ENCODE data around the gene FOXF1. TPM values are rescaled to one million over a fixed set of nuclear protein-coding genes. Genes with fewer than 3 reads are reported as not detected.

FOXF1 gene
- total and polyA plus RNA-seq, 2 donors (not counting 1 experiment from before 2014, with no cell fraction given): 14.0 to 31.5 TPM

- H3K27ac ChIP-seq (ENCODE audit: insufficient read depth, low read length): peak overlapping the region; percentile 97
- H4K20me1 ChIP-seq (ENCODE audit: control insufficient read depth, extremely low read depth, insufficient read depth, low read length): peaks cover 5% of the 10 kb centered on the region
Measured at GRCh38 chr16:86513471-86514277, 3.3 kb downstream of the FOXF1 start.

GRCh38 chr16:86514481-86515376, 4.4 kb downstream of the FOXF1 start:
- Histone ChIP-seq H3K27me3 (ENCODE audit: control insufficient read depth, insufficient read depth, low read length) (no peaks in the 10 kb centered on the region), H2AFZ (ENCODE audit: low read length) (no peak overlapping the region), H4K20me1 (ENCODE audit: control insufficient read depth, extremely low read depth, insufficient read depth, low read length) (peaks cover 5% of the 10 kb centered on the region), H3K9ac (ENCODE audit: insufficient read depth, low read length) (peak overlapping the region; percentile 87), H3K4me2 (ENCODE audit: extremely low read depth, insufficient read depth, low read length) (peak overlapping the region; percentile 96), H3K4me3 (replicated peaks in 1 of 4; ENCODE audit: control extremely low read depth in 1 of 4, insufficient read depth in 1 of 4, low read depth in 3 of 4, low read length in 4 of 4) (peak overlapping the region; percentile 95 to 99 (median 98)), H3K36me3 (ENCODE audit: control insufficient read depth, insufficient read depth, low read length) (peaks cover 43% of the 10 kb centered on the region), H3K9me3 (ENCODE audit: control insufficient read depth, insufficient read depth, low read depth, low read length) (no peaks in the 10 kb centered on the region), H3K27ac (ENCODE audit: insufficient read depth, low read length) (peak overlapping the region; percentile 97), H3K4me1 (ENCODE audit: control insufficient read depth, extremely low read depth, insufficient read depth, low read length) (peaks cover 17% of the 10 kb centered on the region), H3K79me2 (ENCODE audit: control insufficient read depth, insufficient read depth, low read length) (peaks cover 85% of the 10 kb centered on the region)
- TF ChIP-seq CTCF (conservative IDR thresholded peaks at IDR 0.05 in 1 of 2, IDR thresholded peaks at IDR 0.05 in 1 of 2; ENCODE audit: low read depth in 1 of 2, low read length in 2 of 2) (no peak), EZH2 (IDR thresholded peaks at IDR 0.05; ENCODE audit: low read length, missing control alignments) (no peak)
- peak in 1 of 2 donors; percentile 68 for DNase-seq (ENCODE audit: low read depth in 2 of 2)

More at GRCh38 chr16:86513471-86514277, 3.3 kb downstream of the FOXF1 start:
- TF ChIP-seq EZH2 (IDR thresholded peaks at IDR 0.05; ENCODE audit: low read length, missing control alignments) (no peak), CTCF (conservative IDR thresholded peaks at IDR 0.05 in 1 of 2, IDR thresholded peaks at IDR 0.05 in 1 of 2; ENCODE audit: low read depth in 1 of 2, low read length in 2 of 2) (no peak)
- H3K36me3 ChIP-seq (ENCODE audit: control insufficient read depth, insufficient read depth, low read length): peaks cover 43% of the 10 kb centered on the region
- H3K79me2 ChIP-seq (ENCODE audit: control insufficient read depth, insufficient read depth, low read length): peaks cover 83% of the 10 kb centered on the region
- H2AFZ ChIP-seq (ENCODE audit: low read length): no peak overlapping the region
- peak overlapping the region; percentile 96 for H3K4me2 ChIP-seq (ENCODE audit: extremely low read depth, insufficient read depth, low read length)
- peak overlapping the region; percentile 95 to 99 (median 98) for H3K4me3 ChIP-seq (replicated peaks in 1 of 4; ENCODE audit: control extremely low read depth in 1 of 4, insufficient read depth in 1 of 4, low read depth in 3 of 4, low read length in 4 of 4)
- no peaks in the 10 kb centered on the region for H3K27me3 ChIP-seq (ENCODE audit: control insufficient read depth, insufficient read depth, low read length)
- peak overlapping the region; percentile 94 for H3K9ac ChIP-seq (ENCODE audit: insufficient read depth, low read length)
- DNase-seq (ENCODE audit: low read depth in 2 of 2): no peak
- no peaks in the 10 kb centered on the region for H3K9me3 ChIP-seq (ENCODE audit: control insufficient read depth, insufficient read depth, low read depth, low read length)
- peaks cover 15% of the 10 kb centered on the region for H3K4me1 ChIP-seq (ENCODE audit: control insufficient read depth, extremely low read depth, insufficient read depth, low read length)

- Histone ChIP-seq H3K36me3 (ENCODE audit: control insufficient read depth, insufficient read depth, low read length) (peaks cover 43% of the 10 kb centered on the region), H3K4me1 (ENCODE audit: control insufficient read depth, extremely low read depth, insufficient read depth, low read length) (peaks cover 20% of the 10 kb centered on the region), H4K20me1 (ENCODE audit: control insufficient read depth, extremely low read depth, insufficient read depth, low read length) (peaks cover 5% of the 10 kb centered on the region), H3K27ac (ENCODE audit: insufficient read depth, low read length) (peak overlapping the region; percentile 97), H3K9ac (ENCODE audit: insufficient read depth, low read length) (peak overlapping the region; percentile 87), H3K79me2 (ENCODE audit: control insufficient read depth, insufficient read depth, low read length) (peaks cover 85% of the 10 kb centered on the region), H3K4me3 (replicated peaks in 1 of 4; ENCODE audit: control extremely low read depth in 1 of 4, insufficient read depth in 1 of 4, low read depth in 3 of 4, low read length in 4 of 4) (peak overlapping the region; percentile 95 to 99 (median 98)), H2AFZ (ENCODE audit: low read length) (no peak overlapping the region), H3K9me3 (ENCODE audit: control insufficient read depth, insufficient read depth, low read depth, low read length) (no peaks in the 10 kb centered on the region), H3K4me2 (ENCODE audit: extremely low read depth, insufficient read depth, low read length) (peak overlapping the region; percentile 96), H3K27me3 (ENCODE audit: control insufficient read depth, insufficient read depth, low read length) (no peaks in the 10 kb centered on the region)
- DNase-seq (ENCODE audit: low read depth in 2 of 2): peak in 1 of 2 donors; percentile 54
- TF ChIP-seq CTCF (conservative IDR thresholded peaks at IDR 0.05 in 1 of 2, IDR thresholded peaks at IDR 0.05 in 1 of 2; ENCODE audit: low read depth in 1 of 2, low read length in 2 of 2): no peak
- TF ChIP-seq EZH2 (IDR thresholded peaks at IDR 0.05; ENCODE audit: low read length, missing control alignments): no peak
Measured at GRCh38 chr16:86515413-86515776, 5.1 kb downstream of the FOXF1 start.
